ENCODE results near the gene BICRA. TPM values are rescaled to one million over a fixed set of nuclear protein-coding genes. Genes with fewer than 3 reads are reported as not detected.

The BICRA gene
- total and polyA plus RNA-seq, 9 of the 15 experiments (the other 6 are each of a cell fraction or from before 2014, with no cell fraction given): 0.01 to 8.8 (median 1.2) TPM

GRCh38 chr19:47680858-47681332 lies 72.0 kb downstream of the BICRA start:
- no TSS peak for BruUV-seq (replicated peaks)
- FAIRE-seq (no peak), DNase-seq (ENCODE audit: extremely low read depth in 1 of 4, low spot score in 3 of 4) (no peak)

More at GRCh38 chr19:47680858-47681332, 72.0 kb downstream of the BICRA start:
- Histone ChIP-seq H3K9me3 (replicated peaks; ENCODE audit: control insufficient read depth, insufficient read depth, low read depth, low read length) (no peaks in the 10 kb centered on the region), H3K79me2 (ENCODE audit: control insufficient read depth, insufficient read depth, low read length) (no peaks in the 10 kb centered on the region), H3K9me1 (ENCODE audit: control insufficient read depth, insufficient read depth, low read length) (peaks cover 4% of the 10 kb centered on the region), H3K27ac (ENCODE audit: extremely low read depth, low read depth, low read length) (no peak overlapping the region), H3K4me3 (no peak overlapping the region), H3K36me3 (ENCODE audit: control insufficient read depth, insufficient read depth, low read length) (peaks cover 16% of the 10 kb centered on the region; the same call in 1 of the 3 replicates), H4K20me1 (replicated peaks; ENCODE audit: control insufficient read depth, insufficient read depth, low read length) (0 out of 2 replicates have a peak, but pooled peaks cover 9% of the 10 kb centered on the region), H3K4me1 (replicated peaks in 1 of 2; ENCODE audit: control insufficient read depth in 2 of 2, insufficient read depth in 2 of 2, low read length in 2 of 2) (peaks cover 4 to 10% of the 10 kb centered on the region in 2 experiments; a peak in 4 of 5 replicates), H3K4me2 (ENCODE audit: insufficient read depth, low read length) (no peak overlapping the region), H2AFZ (ENCODE audit: low read depth, low read length) (no peak overlapping the region), H3K9ac (ENCODE audit: insufficient read depth in 1 of 2, low read depth in 2 of 2, low read length in 2 of 2) (no peak overlapping the region), H3K27me3 (ENCODE audit: control insufficient read depth in 2 of 2, insufficient read depth in 2 of 2, low read length in 2 of 2) (no peaks in the 10 kb centered on the region)
- TF ChIP-seq, protein P1, sequence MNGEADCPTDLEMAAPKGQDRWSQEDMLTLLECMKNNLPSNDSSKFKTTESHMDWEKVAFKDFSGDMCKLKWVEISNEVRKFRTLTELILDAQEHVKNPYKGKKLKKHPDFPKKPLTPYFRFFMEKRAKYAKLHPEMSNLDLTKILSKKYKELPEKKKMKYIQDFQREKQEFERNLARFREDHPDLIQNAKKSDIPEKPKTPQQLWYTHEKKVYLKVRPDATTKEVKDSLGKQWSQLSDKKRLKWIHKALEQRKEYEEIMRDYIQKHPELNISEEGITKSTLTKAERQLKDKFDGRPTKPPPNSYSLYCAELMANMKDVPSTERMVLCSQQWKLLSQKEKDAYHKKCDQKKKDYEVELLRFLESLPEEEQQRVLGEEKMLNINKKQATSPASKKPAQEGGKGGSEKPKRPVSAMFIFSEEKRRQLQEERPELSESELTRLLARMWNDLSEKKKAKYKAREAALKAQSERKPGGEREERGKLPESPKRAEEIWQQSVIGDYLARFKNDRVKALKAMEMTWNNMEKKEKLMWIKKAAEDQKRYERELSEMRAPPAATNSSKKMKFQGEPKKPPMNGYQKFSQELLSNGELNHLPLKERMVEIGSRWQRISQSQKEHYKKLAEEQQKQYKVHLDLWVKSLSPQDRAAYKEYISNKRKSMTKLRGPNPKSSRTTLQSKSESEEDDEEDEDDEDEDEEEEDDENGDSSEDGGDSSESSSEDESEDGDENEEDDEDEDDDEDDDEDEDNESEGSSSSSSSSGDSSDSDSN (IDR thresholded peaks at IDR 0.05; ENCODE audit: borderline replicate concordance in 1 of 2, low read depth in 2 of 2, low read length in 2 of 2): no peak
- peak; percentile 86 for TF ChIP-seq ZBTB33 (CRISPR knock-in tag; IDR thresholded peaks at IDR 0.05)
- no peak for TF ChIP-seq SRF (CRISPR knock-in tag; IDR thresholded peaks at IDR 0.05)
- no peak for TF ChIP-seq POLR2AphosphoS5 (IDR thresholded peaks at IDR 0.05; ENCODE audit: control insufficient read depth, insufficient read depth, low read depth, low read length)
- TF ChIP-seq ZNF583 (CRISPR knock-in tag; IDR thresholded peaks at IDR 0.05): no peak
- TF ChIP-seq ZBTB7A (IDR thresholded peaks at IDR 0.05; ENCODE audit: borderline replicate concordance, control insufficient read depth, low read depth, low read length): peak; percentile 30; the same call in 1 of the 2 replicates
- TF ChIP-seq RBM22 (IDR thresholded peaks at IDR 0.05; ENCODE audit: low read depth, low read length, poor library complexity, severe bottlenecking): peak; percentile 3
- TF ChIP-seq, protein P2, sequence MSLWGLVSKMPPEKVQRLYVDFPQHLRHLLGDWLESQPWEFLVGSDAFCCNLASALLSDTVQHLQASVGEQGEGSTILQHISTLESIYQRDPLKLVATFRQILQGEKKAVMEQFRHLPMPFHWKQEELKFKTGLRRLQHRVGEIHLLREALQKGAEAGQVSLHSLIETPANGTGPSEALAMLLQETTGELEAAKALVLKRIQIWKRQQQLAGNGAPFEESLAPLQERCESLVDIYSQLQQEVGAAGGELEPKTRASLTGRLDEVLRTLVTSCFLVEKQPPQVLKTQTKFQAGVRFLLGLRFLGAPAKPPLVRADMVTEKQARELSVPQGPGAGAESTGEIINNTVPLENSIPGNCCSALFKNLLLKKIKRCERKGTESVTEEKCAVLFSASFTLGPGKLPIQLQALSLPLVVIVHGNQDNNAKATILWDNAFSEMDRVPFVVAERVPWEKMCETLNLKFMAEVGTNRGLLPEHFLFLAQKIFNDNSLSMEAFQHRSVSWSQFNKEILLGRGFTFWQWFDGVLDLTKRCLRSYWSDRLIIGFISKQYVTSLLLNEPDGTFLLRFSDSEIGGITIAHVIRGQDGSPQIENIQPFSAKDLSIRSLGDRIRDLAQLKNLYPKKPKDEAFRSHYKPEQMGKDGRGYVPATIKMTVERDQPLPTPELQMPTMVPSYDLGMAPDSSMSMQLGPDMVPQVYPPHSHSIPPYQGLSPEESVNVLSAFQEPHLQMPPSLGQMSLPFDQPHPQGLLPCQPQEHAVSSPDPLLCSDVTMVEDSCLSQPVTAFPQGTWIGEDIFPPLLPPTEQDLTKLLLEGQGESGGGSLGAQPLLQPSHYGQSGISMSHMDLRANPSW (CRISPR knock-in tag; IDR thresholded peaks at IDR 0.05): no peak
- no peak for TF ChIP-seq KLF13 (tag; IDR thresholded peaks at IDR 0.05; ENCODE audit: borderline replicate concordance, low read depth)
- CTCF ChIA-PET (ENCODE audit: low intra/inter-chr PET ratio): no interaction called here
- ATAC-seq: no peak
- intact Hi-C loops (cut with micrococcal nuclease) (no loop called here), in situ Hi-C loops (cut with MboI) (no loop called here)
- POLR2A ChIA-PET: no interaction called here
- 94% methylated on average over 5 of the region's 34 CpGs for WGBS (ENCODE audit: insufficient coverage, low coverage, missing lambda C conversion rate)

All from K562 (cell line).